Stimulated activated CD4-positive, alpha-beta T cell treated with anti-CD3 and anti-CD28 coated beads, TNF-alpha, amount 100 ng/mL, for 48 hours (primary cell): Measurements from ENCODE around the gene ZNF823.
A peak's percentile ranks its signal among the peaks of the same experiment; 100 is the strongest.

ENCODE experiments used
- DNase-seq, 3 donors: peaks; one replicate each; pipeline ENCODE4 v3.0.0-alpha.2; 2020; ENCODE audit warnings: low read depth in 3 of 3

ZNF823 gene

DNA sequence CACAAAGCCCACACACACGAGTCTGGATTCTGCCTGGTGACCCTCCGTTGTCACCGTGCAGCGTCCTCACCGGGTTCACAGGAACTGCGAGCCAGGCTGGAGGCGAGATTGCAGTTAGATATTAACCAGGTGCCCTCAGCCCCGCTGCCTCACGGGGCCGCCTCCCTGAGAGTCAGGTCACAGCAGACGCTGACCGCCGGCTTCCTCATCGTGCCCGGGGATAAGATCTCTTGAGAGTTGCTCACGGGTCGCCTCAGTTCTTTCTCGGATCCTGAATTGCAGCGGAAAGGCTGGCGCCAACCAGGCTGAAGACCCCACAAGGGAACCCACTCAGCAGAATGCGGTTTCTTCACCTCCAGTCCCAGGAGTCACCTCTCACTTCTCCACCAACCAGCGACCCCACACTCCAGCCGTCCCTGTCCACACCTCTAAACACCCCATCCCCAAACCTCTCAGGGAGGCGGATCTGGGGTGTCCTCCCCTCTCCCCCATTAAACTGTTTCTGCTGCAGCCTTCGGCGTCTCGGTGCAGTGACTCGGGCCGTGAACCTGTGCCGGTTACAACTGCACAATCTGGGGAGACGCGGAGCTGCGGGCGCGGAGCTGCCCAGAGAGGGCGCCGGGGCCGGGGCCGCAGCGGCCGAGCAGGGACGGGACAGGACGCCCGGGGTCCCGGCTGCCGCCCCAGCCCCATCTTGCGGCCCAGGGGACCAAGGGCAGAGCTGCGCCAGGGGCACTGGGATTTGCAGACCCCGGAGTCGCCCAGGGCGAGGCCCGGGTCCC lies 591 bp downstream of the ZNF823 start:
- DNase-seq = no peak

DNA sequence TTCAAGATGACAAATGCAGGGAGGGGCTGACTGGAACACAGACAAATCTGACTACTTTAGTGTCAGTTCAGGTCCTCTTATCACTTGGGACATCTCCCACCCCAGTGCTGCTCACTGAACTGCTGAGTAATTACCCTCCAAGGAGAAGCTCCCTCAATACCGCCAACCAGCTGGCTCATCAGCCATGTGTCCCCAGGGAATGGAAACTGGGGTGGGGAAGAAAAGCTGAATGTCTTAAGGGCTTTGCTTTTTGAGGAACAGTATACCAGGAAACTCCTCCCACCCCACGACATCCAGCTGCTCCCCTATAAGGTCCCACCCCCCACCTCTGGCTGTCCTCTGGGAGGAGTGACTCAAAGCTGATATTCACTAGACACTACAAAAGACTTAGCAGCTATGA lies 2.0 kb downstream of the ZNF823 start:
- no peak for DNase-seq

- no peak for DNase-seq
These were observed 3.4 kb downstream of the ZNF823 start for GRCh38 chr19:11735375-11735774.

DNA sequence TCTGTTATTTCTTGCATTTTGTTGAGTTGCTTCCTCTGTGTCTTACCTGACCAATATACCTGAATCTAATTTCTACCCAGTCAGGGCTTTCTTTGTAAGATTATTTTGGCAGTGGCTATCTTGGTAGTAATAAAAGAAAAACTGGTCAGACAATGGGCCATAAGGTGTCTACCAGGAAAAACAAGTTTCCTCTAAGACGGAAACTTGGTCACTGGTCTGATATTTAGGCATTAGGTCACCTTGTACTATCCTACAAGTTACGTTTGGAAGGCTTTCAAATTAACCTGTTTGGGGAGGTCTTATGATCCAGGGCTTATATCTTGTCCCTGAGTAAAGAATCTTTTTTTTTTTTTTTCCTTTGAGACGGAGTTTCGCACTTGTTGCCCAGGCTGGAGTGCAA lies 9.2 kb downstream of the ZNF823 start:
- DNase-seq = no peak

- no peak for DNase-seq
These were observed 16.3 kb downstream of the ZNF823 start for GRCh38 chr19:11722414-11722813.

DNA sequence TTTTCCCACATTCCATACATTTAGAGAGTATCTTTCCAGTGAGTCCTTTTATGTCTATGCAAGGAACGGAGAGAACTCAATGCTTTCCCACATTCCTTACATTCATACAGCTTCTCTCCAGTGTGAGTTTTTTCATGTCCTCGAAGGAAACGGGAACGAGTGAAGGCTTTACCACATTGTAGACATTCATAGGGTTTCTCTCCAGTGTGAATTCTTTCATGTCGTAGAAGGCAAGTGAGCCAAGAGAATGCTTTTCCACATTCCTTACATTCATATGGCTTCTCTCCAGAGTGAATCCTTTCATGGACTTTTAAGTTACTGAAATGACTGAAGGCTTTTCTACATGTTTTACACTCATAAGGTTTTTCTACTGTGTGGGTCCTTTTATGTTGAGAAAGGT lies 17.1 kb downstream of the ZNF823 start:
- DNase-seq = no peak

DNA sequence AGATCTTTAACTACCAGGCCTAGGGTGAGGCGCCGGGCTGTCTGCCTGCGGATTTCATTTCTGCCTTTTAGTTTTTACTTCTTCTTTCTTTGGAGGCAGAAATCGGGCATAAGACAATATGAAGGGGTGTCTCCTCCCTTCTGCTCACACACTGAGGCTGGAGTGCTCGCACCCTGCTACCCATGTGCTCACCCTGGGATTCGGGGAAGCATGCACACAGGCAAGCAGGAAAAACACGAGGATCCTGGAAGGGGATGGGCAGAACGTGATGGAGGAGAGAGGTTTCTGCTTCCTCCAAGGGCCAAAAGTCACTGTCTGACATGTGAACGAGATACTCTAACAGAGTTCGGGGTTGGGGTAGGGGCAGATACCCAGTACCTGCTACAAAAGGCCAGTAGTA lies 28.4 kb downstream of the ZNF823 start:
- no peak for DNase-seq

- no peak for DNase-seq
These were observed 30.3 kb downstream of the ZNF823 start for GRCh38 chr19:11708457-11708856.

DNA sequence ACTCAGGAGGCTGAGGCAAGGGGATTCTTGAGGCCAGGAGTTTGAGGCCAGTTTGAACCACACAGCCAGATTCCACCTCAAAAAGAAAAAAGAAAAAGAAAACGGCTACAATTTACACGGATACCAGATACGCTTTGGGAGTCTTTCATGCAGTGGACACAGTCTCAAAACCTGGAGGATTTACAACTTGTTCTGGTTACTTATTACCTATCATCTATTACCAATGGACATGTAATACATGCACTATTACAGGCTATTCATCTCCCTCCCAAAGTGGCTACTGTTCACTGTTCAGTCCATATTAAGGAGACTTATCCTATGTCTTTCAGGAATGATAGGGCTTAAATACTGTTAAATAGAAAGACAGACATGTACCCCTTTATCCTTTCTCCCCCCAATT lies 33.3 kb downstream of the ZNF823 start:
- DNase-seq = no peak

DNA sequence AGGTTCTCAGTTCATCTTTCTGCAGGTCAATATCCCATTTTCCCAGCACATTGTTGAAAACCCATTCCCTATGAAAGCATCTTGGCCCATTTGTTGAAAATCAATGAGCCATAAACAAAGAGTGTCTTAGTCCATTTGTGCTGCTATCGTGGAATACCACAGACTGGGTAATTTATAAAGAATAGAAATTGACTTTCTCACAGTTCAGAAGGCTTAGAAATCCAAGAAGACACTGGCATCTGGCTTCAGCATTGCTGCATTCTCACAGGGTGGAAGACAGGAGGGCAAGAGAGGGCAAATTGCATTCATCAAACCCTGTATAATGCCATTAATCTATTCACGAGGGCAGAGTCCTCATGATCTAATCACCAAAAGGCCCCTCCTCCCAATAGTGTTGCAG lies 34.1 kb downstream of the ZNF823 start:
- DNase-seq = no peak

- no peak for DNase-seq
These were observed 38.6 kb downstream of the ZNF823 start for GRCh38 chr19:11699931-11700794.

GRCh38 chr19:11698231-11698630 lies 40.5 kb downstream of the ZNF823 start:
- no peak for DNase-seq

GRCh38 chr19:11697284-11697855 lies 41.4 kb downstream of the ZNF823 start:
- no peak for DNase-seq

DNA sequence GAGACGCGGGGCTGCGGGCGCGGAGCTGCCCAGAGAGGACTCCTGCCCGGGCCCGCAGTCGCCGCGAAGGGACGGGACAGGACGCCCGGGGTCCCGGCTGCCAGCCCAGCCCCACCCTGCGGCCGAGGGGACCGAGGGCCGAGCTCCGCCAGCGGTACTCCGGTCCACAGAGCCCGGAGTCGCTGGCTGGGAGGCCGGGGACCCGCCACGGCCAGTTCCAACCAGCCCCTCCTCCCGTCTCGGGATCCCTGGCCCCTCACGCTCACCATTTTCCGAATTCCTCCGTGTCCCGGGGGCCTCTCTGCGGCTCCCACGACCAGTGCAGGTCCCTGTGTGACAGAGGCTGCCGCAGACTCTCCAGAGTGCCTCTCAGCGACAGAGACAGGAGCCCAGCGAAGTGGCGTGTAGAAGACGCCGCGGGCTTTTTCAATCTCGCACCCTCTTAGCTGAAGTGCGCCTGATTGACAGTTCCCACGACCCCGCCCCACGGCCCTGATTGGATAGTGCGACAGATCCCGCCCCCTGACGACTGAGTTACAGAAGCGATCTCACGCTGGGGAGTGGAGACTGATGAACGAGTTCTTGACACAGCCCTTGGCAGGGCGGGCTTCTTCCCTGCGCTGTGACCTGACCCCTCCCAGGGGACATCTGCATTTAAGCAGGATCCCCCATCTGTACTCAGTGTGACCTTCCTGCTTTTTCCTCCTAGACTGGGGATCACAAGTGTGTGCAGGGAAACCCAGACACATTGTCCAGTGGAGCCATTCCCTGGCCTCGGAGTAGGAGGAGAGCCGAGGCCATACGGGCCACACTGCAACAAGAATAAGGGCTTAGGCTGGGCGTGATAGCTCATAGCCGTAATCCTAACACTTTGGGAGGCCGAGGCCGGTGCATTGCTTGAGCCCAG lies 44.0 kb downstream of the ZNF823 start:
- peak; percentile 70 to 88 (median 87) for DNase-seq

GRCh38 chr19:11693505-11694499 lies 44.9 kb downstream of the ZNF823 start:
- DNase-seq = no peak

DNA sequence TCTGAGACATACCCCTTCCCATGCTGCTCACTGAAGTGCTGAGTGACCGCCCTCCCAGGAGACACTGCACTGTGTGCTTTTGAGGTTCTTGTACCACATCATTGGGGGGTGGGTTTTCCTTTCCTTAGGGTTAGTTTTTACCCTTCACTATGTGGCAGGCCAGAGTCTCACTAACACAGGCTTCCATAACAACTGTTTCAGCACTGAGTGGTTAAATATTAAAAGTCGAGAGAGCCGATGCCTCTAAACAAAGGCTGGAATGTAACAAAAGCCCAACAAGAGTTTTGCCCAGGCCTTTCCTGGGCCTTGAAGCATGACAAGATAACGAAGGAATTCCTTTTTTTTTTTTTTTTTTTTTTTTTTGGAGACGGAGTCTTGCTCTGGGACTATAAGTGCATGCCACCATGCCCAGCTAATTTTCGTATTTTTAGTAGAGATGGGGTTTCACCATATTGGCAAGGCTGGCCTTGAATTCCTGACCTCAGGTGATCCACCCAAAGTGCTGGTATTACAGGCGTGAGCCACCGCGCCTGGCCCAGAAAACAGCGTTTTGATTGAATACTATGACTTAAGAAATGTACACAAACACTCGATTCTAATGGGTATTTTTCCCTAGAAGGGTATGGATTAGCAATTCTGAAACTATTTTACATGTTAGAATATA lies 46.5 kb downstream of the ZNF823 start:
- no peak for DNase-seq

DNA sequence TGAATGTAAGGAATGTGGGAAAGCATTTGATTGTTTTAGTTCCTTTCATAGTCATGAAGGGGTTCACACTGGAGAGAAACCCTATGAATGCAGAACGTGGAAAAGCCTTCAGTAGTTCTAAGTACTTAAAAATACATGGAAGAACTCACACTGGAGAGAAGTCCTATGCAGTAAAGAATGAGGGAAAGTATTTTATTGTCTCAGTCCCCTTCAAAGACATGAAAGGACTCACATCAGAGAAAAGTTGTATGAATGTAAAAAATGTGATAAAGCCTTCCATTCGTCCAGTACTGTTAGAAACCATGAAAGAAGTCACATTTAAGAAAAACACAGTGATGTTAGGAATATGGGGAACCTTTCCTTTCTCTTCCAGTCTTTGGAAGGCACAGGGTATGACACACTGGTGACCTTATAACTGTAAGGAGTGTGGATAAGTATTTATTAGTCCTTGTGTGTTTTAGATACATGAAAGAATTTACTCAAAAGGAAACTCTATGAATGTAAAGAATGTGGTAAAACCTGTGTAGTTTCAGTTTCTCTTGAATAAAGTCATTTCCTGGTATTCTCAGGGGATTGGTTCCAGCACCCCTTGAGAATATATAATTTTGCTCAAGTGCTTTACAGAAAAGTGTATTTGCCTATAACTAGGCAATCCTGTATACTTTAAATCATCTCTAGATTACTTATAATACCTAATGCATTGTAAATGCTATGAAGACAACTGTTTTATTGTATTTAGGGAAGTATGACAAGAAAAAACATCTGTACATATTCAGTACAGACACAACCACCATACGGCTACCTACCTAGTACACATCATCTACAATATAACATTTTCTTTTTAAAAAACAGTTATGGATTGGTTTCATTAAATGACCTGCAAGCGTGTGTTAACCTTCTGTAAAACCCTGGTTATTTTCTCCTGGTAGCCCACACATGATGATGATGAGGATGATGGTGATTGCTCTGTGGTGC lies 52.8 kb downstream of the ZNF823 start:
- DNase-seq = no peak

DNA sequence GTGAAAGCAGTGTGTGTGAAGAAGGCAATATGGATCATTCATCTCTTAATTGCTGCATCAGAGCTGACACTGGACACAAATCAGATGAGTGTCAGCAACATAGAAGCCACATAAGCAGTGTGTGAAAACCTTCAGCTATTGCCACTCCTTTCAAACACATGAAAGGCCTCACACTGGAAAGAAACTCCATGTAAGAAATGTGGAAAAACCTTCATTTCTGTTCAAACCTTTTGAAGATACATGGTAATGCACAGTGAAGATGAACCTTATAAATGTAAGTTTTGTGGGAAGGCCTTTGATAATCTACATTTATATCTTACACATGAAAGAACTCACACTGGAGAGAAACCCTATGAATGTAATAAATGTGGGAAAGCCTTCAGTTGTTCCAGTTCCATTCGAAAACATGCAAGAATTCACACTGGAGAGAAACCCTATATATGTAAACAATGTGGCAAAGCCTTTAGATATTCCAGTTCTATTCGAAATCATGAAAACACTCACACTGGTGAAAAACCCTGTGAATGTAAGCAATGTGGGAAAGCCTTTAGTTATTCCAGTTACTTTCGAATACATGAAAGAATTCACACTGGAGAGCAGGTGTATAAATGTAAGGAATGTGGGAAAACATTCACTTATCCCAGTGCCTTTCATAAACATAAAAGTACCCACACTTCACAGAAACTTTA lies 53.6 kb downstream of the ZNF823 start:
- DNase-seq = no peak
